Measurements from ENCODE around the gene CLCNKB.

The CLCNKB gene

DNA sequence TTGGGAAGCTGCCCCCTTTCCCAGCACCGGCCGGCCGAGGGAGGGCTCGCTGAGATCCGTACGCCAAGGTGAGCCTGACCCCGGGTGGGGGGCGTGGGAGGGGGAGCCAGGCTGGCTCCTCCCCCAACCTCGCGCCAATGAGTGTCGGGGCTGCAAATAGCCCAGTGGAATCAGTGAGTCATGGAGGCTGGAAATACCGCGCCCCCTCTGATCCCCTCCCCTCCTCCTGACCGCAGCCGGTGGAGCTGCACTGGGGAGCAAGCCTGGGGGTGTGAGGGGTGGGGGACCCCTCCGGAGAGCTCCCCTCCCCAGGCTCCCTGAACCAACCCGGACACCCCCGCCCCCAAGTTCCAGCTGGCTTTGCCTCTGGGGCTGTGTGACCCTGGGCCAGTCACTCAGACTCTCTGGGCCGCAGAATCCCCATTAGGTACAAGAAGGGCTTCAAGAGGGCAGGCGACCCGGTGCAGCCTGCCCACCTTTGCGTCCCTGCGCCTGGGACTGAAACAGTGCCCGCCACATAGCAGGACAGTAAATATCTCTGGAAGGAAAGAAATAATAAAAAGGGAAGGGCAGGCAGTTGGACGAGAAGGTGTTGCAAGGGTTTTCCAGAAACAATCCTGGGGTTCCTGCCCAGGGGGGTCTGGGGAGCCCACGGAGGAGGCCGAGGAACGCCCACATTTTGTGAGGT is 30.2 kb upstream of the CLCNKB start:
- intact Hi-C loops (cut with DNase I; ENCODE audit: low total_unique reads) = no loop called here
- H3K36me3 ChIP-seq = peaks cover 0 to 5% (median 0%) of the 10 kb centered on the region in 3 donors
- peak; percentile 69 to 92 for DNase-seq
- H3K4me3 ChIP-seq = peak overlapping the region; percentile 39 to 53
- H3K9me3 ChIP-seq = no peaks in the 10 kb centered on the region
- peak overlapping the region; percentile 89 to 99 for H3K27ac ChIP-seq
- TF ChIP-seq, protein P1, sequence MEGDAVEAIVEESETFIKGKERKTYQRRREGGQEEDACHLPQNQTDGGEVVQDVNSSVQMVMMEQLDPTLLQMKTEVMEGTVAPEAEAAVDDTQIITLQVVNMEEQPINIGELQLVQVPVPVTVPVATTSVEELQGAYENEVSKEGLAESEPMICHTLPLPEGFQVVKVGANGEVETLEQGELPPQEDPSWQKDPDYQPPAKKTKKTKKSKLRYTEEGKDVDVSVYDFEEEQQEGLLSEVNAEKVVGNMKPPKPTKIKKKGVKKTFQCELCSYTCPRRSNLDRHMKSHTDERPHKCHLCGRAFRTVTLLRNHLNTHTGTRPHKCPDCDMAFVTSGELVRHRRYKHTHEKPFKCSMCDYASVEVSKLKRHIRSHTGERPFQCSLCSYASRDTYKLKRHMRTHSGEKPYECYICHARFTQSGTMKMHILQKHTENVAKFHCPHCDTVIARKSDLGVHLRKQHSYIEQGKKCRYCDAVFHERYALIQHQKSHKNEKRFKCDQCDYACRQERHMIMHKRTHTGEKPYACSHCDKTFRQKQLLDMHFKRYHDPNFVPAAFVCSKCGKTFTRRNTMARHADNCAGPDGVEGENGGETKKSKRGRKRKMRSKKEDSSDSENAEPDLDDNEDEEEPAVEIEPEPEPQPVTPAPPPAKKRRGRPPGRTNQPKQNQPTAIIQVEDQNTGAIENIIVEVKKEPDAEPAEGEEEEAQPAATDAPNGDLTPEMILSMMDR (IDR thresholded peaks at IDR 0.05) = no peak
- H3K4me1 ChIP-seq = peaks cover 3 to 56% (median 47%) of the 10 kb centered on the region in 4 donors
- H3K27me3 ChIP-seq = no peaks in the 10 kb centered on the region

DNA sequence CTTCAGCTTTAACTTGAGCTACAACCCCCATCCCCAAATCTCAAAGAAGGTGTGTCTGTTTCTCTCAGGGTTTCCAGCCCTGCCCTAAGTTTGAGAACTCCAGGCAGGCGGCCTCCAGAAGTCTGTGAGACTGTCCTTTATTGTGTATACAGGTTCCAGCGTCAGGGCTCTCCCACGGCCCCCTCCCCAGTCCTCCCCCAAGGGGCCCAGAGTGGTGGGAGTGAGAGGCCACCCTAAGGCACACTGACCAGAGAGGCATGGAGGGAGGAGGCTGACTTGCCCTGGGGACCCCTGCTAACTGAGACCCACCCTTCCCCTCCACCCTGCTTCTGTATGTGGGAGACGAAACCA is 29.7 kb upstream of the CLCNKB start:
- Histone ChIP-seq H3K36me3 (peaks cover 0 to 5% (median 0%) of the 10 kb centered on the region in 3 donors), H3K9me3 (no peaks in the 10 kb centered on the region), H3K27me3 (no peaks in the 10 kb centered on the region), H3K27ac (peak overlapping the region; percentile 89 to 99), H3K4me3 (peak overlapping the region; percentile 39 to 53), H3K4me1 (peaks cover 3 to 61% (median 52%) of the 10 kb centered on the region in 4 donors)
- TF ChIP-seq, protein P1 (IDR thresholded peaks at IDR 0.05) = no peak
- intact Hi-C loops (cut with DNase I; ENCODE audit: low total_unique reads) = no loop called here
- DNase-seq = no peak

DNA sequence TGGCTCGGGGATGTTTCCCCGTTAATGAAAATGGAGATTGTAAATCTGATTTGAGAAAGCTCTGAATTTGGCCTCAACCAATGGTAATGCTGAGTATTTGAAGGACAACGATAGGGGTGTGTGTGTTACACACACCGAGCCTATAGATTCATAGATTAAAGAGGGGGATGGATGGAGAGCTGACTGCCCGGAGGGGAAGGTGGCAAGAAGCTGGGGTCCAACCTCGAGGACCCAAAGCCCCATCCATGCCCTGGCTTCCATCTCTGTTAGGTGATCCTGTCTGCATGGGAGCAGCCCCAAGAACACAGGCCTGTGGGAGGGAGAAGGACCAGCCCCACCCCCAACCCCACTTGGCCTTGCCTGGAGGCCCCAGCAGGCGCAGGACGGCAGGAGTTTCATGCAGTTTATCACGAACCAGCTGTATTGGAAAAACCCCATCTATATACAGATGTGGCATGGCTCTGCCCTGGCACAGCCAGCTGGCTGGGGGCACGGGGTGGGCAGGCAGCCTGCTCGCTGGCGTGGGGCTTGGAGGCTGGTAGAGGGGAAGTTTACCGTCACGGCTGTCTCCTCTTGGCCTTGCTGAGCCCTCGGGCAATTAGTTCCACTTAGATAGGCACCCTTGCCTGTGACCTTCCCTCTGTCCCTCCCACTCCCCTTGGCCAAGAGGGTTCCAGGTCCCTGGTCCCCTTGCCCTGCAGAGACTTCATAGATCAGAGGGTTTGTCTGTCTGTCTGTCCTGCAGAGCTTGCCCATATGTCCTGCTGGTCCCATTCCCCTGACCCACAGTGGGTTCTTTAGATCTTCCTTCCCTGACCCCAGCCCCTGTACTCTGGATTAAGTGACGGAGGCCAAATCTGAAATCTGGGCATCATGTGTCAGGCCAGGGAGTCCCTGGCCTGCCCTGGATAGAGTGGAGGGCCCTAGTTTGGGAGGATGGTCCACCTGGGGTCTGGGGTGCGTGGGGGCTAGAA is 28.8 kb upstream of the CLCNKB start:
- H3K36me3 ChIP-seq = peaks cover 0 to 5% (median 0%) of the 10 kb centered on the region in 3 donors
- peak overlapping the region; percentile 89 to 99 for H3K27ac ChIP-seq
- H3K4me1 ChIP-seq = peaks cover 10 to 70% (median 62%) of the 10 kb centered on the region in 4 donors
- H3K4me3 ChIP-seq = peak overlapping the region; percentile 60 to 81
- intact Hi-C loops (cut with DNase I; ENCODE audit: low total_unique reads) = no loop called here
- peak; percentile 71 to 90 for DNase-seq
- H3K27me3 ChIP-seq = no peaks in the 10 kb centered on the region
- TF ChIP-seq, protein P1 (IDR thresholded peaks at IDR 0.05) = no peak
- H3K9me3 ChIP-seq = no peaks in the 10 kb centered on the region

DNA sequence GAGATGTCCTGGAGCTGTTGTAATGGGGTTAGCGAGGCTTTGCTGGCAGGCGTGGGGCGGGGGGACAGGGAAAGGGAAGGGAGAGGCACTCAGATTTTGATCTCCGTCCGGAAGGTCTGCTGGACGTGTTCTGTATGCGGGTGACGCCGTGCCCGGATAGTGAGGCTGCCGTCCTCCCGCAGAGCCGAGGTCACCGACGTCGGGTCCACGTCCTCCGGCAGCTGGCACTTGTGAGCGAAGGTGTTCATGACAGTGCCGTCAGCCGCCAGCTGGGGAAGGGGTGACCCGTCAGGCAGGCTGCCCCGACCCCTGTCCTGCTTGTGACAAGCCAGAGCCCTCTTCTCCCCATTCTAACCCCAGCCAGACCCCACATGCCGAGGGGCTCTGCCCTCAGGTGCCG is 28.1 kb upstream of the CLCNKB start:
- H3K4me1 ChIP-seq = peaks cover 12 to 76% (median 68%) of the 10 kb centered on the region in 4 donors
- no peaks in the 10 kb centered on the region for H3K9me3 ChIP-seq
- no peaks in the 10 kb centered on the region for H3K27me3 ChIP-seq
- peak overlapping the region; percentile 60 to 81 for H3K4me3 ChIP-seq
- intact Hi-C loops (cut with DNase I; ENCODE audit: low total_unique reads) = no loop called here
- DNase-seq = no peak
- TF ChIP-seq, protein P1 (IDR thresholded peaks at IDR 0.05) = no peak
- peaks cover 0 to 5% (median 0%) of the 10 kb centered on the region in 3 donors for H3K36me3 ChIP-seq
- peak overlapping the region; percentile 89 to 99 for H3K27ac ChIP-seq

DNA sequence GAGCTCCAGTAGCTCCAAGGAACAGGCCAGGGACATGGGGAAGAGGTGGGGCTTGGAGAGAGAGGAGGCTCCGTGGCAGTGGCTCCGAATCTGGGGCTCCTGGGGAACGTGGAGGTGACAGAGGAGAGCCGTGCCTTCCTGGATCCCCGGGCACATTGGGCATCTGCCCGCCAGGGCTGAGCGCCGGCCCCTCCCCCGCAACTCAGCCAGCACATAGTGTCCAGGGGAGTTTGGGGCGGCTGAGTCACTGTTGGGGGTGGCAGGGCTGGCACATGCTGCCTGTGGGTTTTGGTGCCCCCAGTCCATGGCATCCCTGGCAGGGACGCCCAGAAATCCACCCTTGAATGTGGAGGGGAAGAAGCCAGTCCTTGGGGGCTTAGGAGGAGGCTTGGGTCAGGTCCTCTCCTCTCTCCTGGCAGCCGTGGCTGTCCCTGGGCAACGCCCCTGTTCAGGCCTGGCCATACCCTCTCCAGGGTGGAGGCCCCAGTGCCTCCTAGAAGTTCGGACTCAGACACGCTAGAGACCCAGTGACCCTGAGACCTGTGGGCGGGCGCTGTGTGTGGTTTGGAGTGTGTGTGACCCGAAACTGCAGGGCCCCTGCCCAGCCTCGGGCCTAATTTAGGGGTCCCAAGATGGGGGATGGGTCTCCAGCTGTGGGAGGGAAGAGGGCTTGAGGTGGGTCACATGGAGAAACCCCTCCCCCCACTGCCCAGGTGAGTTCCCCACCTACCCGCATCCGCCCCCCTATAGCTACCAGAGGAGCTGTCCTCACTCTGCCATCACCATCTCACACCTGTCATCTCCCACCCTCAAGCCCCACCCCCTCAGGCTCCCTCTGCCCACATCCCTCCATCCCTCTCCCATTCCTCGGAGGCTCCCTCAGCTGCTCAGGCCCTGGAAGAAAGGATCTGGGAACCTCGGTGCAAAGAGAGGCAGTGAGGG is 27.4 kb upstream of the CLCNKB start:
- H3K4me1 ChIP-seq = peaks cover 12 to 76% (median 70%) of the 10 kb centered on the region in 4 donors

More for the DNA sequence above, 27.4 kb upstream of the CLCNKB start:
- Histone ChIP-seq H3K27ac (peak overlapping the region; percentile 89 to 99), H3K36me3 (peaks cover 0 to 5% (median 0%) of the 10 kb centered on the region in 3 donors), H3K4me3 (peak overlapping the region; percentile 60 to 81), H3K27me3 (no peaks in the 10 kb centered on the region), H3K9me3 (no peaks in the 10 kb centered on the region)
- DNase-seq = peak; percentile 74 to 95
- TF ChIP-seq, protein P1 (IDR thresholded peaks at IDR 0.05) = no peak
- intact Hi-C loops (cut with DNase I; ENCODE audit: low total_unique reads) = no loop called here
